Choroid plexus epithelial cell (primary cell): Measurements from ENCODE around the gene LAP3.
A peak's percentile ranks its signal among the peaks of the same experiment; 100 is the strongest.

ENCODE experiments used
- DNase-seq: peaks from one replicate; pipeline ENCODE4 v3.0.0-alpha.2; 2010; ENCODE audit warnings: low read depth
- H3K4me3 ChIP-seq: 2 replicates; pipeline ENCODE4 v1.5.1; 2011; ENCODE audit warnings: low read depth, mild to moderate bottlenecking, control low read depth, low read length, moderate library complexity
- TF ChIP-seq, protein P1 (sequence below): conservative IDR thresholded peaks from 2 replicates; pipeline ENCODE4 v1.5.1; 2011; ENCODE audit warnings: low read depth, mild to moderate bottlenecking, control low read depth, inconsistent platforms, low read length, moderate library complexity

The LAP3 gene

DNA sequence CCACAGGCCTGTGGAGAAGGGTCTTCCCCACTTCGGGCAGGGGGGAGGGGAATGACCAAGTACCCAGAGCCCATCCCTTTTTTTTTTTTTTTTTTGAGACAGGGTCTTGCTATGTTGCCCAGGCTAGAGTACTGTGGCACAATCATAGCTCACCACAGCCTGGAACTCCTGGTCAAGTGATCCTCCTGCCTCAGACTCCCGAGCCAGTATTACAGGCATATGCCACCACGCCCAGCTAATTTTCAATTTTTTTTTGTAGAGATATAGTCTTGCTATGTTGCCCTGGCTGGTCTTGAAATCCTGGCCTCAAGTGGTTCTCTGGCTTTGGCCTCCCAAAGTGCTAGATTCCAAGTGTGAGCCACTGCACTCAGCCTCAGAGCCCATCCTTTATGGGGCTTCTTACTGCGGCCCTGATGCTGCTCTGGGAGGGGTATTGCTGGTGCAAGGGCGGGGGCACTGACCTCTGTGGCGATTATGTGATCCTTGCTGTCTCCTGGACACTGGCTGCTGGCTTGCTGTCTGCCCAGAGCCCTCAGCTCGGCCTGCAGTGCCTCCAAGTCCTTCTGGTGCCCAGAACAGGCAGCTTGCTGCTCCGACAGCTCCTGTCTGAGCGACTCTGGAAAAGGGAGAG, 70.3 kb downstream of the LAP3 start:
- TF ChIP-seq, protein P1, sequence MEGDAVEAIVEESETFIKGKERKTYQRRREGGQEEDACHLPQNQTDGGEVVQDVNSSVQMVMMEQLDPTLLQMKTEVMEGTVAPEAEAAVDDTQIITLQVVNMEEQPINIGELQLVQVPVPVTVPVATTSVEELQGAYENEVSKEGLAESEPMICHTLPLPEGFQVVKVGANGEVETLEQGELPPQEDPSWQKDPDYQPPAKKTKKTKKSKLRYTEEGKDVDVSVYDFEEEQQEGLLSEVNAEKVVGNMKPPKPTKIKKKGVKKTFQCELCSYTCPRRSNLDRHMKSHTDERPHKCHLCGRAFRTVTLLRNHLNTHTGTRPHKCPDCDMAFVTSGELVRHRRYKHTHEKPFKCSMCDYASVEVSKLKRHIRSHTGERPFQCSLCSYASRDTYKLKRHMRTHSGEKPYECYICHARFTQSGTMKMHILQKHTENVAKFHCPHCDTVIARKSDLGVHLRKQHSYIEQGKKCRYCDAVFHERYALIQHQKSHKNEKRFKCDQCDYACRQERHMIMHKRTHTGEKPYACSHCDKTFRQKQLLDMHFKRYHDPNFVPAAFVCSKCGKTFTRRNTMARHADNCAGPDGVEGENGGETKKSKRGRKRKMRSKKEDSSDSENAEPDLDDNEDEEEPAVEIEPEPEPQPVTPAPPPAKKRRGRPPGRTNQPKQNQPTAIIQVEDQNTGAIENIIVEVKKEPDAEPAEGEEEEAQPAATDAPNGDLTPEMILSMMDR, result no peak
- no peak for DNase-seq
- no peak overlapping the region for H3K4me3 ChIP-seq

DNA sequence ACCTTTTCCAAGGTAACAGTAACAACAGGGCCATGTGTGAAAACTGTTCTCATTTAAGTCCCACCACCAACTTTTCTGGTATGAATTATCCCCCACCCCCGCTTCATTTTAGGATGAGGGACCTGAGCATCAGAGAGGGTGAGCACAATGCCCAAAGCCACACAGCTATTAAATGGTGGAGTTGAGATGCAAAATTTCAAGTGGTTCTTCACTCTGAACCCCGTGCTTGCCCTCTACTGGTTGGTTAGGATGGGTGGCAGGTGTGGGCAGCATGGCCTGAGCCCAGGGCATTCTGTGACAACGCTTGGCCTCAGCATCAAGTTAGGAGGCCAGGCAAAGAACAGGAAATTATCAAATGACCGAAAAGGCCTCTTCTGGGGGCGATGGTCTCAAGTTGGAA, 70.9 kb downstream of the LAP3 start:
- TF ChIP-seq, protein P1, result peak; percentile 20
- no peak for DNase-seq
- no peak overlapping the region for H3K4me3 ChIP-seq

DNA sequence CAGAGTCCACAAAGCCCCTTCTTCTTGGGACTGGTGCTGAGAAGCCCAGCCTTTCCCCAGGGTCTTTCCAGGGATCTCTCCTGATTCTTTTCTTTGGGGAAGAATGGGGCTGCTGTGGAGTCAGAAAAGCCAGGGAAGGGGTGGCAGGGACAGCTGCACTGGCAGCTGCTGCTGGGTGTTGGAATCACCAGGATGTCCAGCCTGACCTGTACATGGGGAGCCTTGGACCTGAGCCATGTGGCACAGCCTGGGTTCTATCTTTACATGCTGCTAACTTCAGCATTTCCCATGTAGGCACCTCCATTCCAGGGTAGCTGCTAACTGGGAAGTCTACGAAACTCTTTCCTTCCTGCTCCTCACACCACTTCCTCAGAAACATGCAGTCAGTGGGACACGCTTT, 73.4 kb downstream of the LAP3 start:
- TF ChIP-seq, protein P1, result no peak
- no peak for DNase-seq
- H3K4me3 ChIP-seq, result no peak overlapping the region

DNA sequence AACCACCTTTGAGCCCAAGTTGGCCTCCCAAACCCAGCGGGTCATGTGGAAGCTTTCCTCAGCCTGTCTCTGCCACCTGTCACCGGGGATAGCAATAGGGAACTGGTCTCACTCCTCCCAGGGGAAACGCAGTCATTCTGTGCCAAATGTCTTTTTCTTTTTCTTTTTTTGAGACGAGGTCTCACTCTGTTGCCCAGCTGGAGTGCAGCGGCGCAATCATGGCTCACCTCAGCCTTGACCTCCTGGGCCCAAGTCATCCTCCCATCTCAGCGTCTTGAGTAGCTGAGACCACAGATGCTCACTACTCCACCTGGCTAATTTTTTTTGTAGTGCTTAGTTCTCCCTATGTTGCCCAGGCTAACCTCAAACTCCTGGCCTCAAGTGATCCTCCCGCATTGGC, 77.7 kb downstream of the LAP3 start:
- H3K4me3 ChIP-seq, result no peak overlapping the region
- TF ChIP-seq, protein P1, result no peak

DNA sequence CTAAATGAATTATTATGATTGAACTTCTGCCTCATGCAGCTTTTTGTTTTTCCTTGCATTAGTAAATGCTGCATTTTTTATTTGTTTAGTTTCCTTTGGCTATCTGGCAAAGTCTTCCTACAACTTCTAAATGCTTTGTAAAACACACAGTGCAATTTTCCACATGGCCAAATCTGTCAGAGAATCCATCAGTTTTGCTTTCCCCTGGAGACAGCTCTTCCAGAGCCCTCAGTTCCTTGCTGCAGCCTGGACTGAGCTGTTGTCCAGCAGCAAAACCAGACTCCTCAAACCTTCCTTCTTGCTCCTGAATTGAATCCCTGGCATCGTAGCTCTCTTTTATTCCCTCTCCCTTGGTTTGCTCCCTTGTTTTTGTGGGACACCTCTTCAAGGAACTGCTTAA, 80.1 kb downstream of the LAP3 start:
- TF ChIP-seq, protein P1, result no peak

More for the DNA sequence above, 77.7 kb downstream of the LAP3 start:
- no peak for DNase-seq

More for the DNA sequence above, 80.1 kb downstream of the LAP3 start:
- DNase-seq, result no peak
- no peak overlapping the region for H3K4me3 ChIP-seq
